Naive B cell (primary cell): Measurements from ENCODE around the gene ARHGAP42. TPM values are rescaled to one million over a fixed set of nuclear protein-coding genes. Genes with fewer than 3 reads are reported as not detected.
"Not testable (repeated sequence)": the region's sequence is repeated elsewhere in the genome, so short reads cannot be mapped to it uniquely, and the experiment has no call there.

Source experiments
- ATAC-seq, 2 donors: fragments of 150-1000 bp; cut with Tn5 transposase; 2 replicates each; pipeline ENCODE4 v1.10.0; 2021; ENCODE audit warnings: low read depth in 2 of 2, mild to moderate bottlenecking in 2 of 2, moderate library complexity in 2 of 2
- DNase-seq: peaks from one replicate; pipeline ENCODE4 v3.0.0; 2022
- H3K27ac Mint-ChIP-seq, 6 donors: one replicate each; pipeline ENCODE4 v1.8.0; 2020 to 2022; ENCODE audit warnings: mild to moderate bottlenecking in 6 of 6, mixed read lengths in 6 of 6, moderate library complexity in 5 of 6, inconsistent platforms in 2 of 6
- H3K27me3 Mint-ChIP-seq, 3 donors: one replicate each; pipeline ENCODE4 v1.8.0; 2021 to 2022; ENCODE audit warnings: mixed read lengths in 3 of 3, mild to moderate bottlenecking in 1 of 3
- H3K36me3 Mint-ChIP-seq, 2 donors: one replicate each; pipeline ENCODE4 v1.8.0; 2020 to 2022; ENCODE audit warnings: mixed read lengths in 2 of 2, inconsistent platforms in 1 of 2, mild to moderate bottlenecking in 1 of 2
- H3K4me1 Mint-ChIP-seq, 3 donors: one replicate each; pipeline ENCODE4 v1.8.0; 2020 to 2022; ENCODE audit warnings: mixed read lengths in 3 of 3, inconsistent platforms in 1 of 3, mild to moderate bottlenecking in 1 of 3, moderate library complexity in 1 of 3
- H3K4me3 Mint-ChIP-seq, 8 donors: one replicate each; pipeline ENCODE4 v1.8.0; 2020 to 2022; ENCODE audit warnings: mild to moderate bottlenecking in 8 of 8, mixed read lengths in 8 of 8, moderate library complexity in 8 of 8, inconsistent platforms in 2 of 8
- H3K9me3 Mint-ChIP-seq, 7 donors: one replicate each; pipeline ENCODE4 v1.8.0; 2020 to 2022; ENCODE audit warnings: mixed read lengths in 7 of 7, mild to moderate bottlenecking in 5 of 7, inconsistent platforms in 2 of 7, moderate library complexity in 1 of 7
- polyA plus RNA-seq, 6 donors: library from polyadenylated mRNA; unstranded; fragments of 300-500 nt; fragmentation: Illumina TruSeq; gene quantifications; one replicate each; pipeline ENCODE4 v1.2.3, GENCODE V29; 2021; ENCODE audit warnings: low read depth in 6 of 6

ARHGAP42 gene, protein sequence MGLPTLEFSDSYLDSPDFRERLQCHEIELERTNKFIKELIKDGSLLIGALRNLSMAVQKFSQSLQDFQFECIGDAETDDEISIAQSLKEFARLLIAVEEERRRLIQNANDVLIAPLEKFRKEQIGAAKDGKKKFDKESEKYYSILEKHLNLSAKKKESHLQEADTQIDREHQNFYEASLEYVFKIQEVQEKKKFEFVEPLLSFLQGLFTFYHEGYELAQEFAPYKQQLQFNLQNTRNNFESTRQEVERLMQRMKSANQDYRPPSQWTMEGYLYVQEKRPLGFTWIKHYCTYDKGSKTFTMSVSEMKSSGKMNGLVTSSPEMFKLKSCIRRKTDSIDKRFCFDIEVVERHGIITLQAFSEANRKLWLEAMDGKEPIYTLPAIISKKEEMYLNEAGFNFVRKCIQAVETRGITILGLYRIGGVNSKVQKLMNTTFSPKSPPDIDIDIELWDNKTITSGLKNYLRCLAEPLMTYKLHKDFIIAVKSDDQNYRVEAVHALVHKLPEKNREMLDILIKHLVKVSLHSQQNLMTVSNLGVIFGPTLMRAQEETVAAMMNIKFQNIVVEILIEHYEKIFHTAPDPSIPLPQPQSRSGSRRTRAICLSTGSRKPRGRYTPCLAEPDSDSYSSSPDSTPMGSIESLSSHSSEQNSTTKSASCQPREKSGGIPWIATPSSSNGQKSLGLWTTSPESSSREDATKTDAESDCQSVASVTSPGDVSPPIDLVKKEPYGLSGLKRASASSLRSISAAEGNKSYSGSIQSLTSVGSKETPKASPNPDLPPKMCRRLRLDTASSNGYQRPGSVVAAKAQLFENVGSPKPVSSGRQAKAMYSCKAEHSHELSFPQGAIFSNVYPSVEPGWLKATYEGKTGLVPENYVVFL
- polyA plus RNA-seq, result 1 to 10 TPM; 1.4 to 3.0 (median 1.9) TPM

DNA sequence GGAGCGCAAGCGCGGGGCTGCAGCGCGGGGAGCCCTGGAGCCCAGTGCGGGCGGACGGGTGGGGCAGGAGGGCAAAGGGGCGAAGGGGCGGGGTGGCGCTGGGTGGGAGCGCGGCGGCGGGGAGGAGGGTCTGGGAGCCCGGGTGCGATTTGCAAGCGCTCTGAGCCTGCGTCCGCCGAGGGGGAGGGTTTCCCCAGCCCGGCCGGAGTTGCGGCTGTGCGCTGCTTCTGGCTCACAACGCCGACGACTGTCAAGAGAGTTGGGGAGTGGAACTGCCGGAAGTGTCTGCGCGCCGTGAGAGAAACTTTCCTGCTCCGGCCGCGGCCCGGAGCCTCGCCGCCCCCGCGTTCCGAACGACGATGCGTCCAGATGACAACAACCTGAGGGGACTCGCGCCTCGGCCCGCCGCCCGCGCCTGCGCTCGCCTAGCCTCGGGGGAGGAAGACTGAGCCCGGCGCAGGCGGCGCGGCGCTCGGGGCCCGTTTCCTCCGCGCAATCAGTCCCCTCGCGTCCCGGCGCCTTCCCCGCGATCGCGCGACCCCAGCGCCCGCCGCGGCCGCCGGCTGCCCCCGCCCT lies at the start of gene ARHGAP42:
Gene ARHGAP42, plus strand, starts transcription at position 235 of the 576 bp plus-strand sequence. CDS start 391 bp downstream, outside the sequence.
- Mint-ChIP-seq H3K4me1 (peaks cover 43 to 62% (median 43%) of the 10 kb centered on the region in 3 donors), H3K9me3 (no peaks in the 10 kb centered on the region), H3K36me3 (no peaks in the 10 kb centered on the region), H3K27me3 (no peaks in the 10 kb centered on the region), H3K4me3 (peak within 1 kb of the TSS; percentile 96 to 100 (median 99)), H3K27ac (peak within 1 kb of the TSS; percentile 86 to 98 (median 94))
- peak; percentile 72 for DNase-seq
- ATAC-seq, result peak; percentile 70 to 74

DNA sequence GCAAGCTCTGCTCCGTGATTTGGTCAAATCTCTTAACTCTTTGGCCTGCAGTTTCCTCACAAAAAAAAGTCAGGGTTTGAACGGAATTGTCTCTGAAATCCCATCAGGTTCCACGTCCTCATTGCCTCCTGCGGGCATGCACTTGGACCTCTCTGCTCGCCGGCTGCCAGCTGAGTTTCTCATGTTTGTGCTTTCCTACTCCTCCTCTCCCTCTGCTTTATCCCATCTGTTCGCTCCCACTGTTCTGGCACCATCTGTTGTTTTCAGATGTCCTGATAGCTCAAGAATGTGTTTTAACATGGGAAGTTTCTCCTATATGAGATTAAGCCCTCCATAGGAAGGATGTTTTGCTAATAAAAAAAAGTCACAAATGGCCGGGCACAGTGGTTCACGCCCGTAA lies 49.4 kb upstream of the ARHGAP42 start:
- H3K4me3 Mint-ChIP-seq, result no peak overlapping the region
- H3K36me3 Mint-ChIP-seq, result peaks cover 0 to 3% of the 10 kb centered on the region in 2 donors
- DNase-seq (no peak), ATAC-seq (no peak)
- H3K27me3 Mint-ChIP-seq, result peaks cover 23 to 41% (median 23%) of the 10 kb centered on the region in 3 donors
- H3K27ac Mint-ChIP-seq, result no peak overlapping the region
- no peaks in the 10 kb centered on the region for H3K4me1 Mint-ChIP-seq
- peaks cover 0 to 6% (median 2%) of the 10 kb centered on the region in 7 donors for H3K9me3 Mint-ChIP-seq

DNA sequence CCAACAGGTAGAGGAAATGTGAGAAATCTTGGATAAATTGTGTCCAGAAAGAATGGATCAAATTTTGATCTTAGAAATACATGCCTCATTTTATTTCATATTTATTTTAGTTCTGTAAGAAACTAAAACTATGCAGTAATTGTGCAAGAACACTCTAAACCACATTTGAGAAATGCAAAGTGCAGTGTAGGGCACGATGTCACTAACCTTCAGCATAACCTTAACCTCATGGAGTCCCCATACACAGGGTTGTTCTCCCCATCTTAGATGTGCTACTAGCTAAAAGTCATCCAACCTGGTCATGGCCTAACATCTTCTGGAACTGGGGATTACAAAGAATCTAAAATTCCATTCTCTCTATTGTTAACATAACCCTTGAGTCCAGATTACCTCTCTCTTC lies 48.4 kb upstream of the ARHGAP42 start:
- no peaks in the 10 kb centered on the region for H3K4me1 Mint-ChIP-seq
- no peak for ATAC-seq

DNA sequence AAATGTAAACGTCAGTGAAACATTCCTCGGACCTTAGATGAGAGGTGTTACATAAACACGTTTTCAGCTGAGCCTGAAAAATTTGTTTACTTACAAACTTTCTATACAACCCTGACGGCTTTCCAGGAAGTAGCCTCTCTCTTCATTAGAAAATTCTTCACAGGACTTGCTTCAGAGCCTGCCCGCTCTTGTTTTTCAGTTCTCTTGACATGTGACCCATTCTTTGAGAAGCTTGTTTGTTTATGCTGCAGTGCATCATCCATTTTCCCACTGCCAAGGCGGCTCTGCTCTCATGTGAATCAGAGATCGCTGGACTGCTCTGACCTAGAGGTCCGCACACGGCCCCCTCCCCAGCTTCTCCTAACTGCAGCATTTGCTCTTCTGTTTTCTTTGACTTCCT lies 47.9 kb upstream of the ARHGAP42 start:
- Mint-ChIP-seq H3K4me1 (no peaks in the 10 kb centered on the region), H3K27me3 (peaks cover 19 to 43% (median 23%) of the 10 kb centered on the region in 3 donors), H3K9me3 (peaks cover 0 to 6% (median 2%) of the 10 kb centered on the region in 7 donors), H3K4me3 (no peak overlapping the region), H3K36me3 (peaks cover 0 to 3% of the 10 kb centered on the region in 2 donors), H3K27ac (peak overlapping the region in 1 of 6 donors; percentile 73)
- no peak for DNase-seq
- ATAC-seq, result no peak

More for the DNA sequence above, 48.4 kb upstream of the ARHGAP42 start:
- peaks cover 0 to 6% (median 2%) of the 10 kb centered on the region in 7 donors for H3K9me3 Mint-ChIP-seq
- peaks cover 0 to 3% of the 10 kb centered on the region in 2 donors for H3K36me3 Mint-ChIP-seq
- peaks cover 23 to 41% (median 28%) of the 10 kb centered on the region in 3 donors for H3K27me3 Mint-ChIP-seq
- DNase-seq, result no peak
- H3K27ac Mint-ChIP-seq, result no peak overlapping the region
- H3K4me3 Mint-ChIP-seq, result no peak overlapping the region

DNA sequence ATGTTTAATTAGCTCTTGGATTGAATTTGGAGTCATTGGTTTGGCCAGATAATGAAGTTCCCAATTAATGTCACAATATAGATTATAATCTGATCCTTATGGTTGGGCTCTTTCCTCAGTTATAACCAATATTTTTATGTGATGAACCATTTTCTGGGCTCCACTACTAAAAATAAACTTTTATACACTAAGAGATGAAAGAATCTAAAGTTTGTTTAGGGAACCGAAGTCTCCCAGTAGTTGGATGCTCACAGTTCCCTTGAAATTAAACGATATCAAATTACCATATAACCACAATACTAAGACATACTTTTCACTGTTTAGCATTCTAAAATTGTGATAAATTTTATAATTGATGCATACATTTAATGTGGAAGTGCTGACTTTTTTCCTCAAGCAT lies 47.0 kb upstream of the ARHGAP42 start:
- Mint-ChIP-seq H3K27me3 (peaks cover 14 to 47% (median 22%) of the 10 kb centered on the region in 3 donors), H3K36me3 (peaks cover 0 to under 1% of the 10 kb centered on the region in 2 donors), H3K4me1 (no peaks in the 10 kb centered on the region), H3K9me3 (peaks cover 0 to 6% (median 2%) of the 10 kb centered on the region in 7 donors), H3K27ac (no peak overlapping the region), H3K4me3 (no peak overlapping the region)
- DNase-seq (no peak), ATAC-seq (no peak)

DNA sequence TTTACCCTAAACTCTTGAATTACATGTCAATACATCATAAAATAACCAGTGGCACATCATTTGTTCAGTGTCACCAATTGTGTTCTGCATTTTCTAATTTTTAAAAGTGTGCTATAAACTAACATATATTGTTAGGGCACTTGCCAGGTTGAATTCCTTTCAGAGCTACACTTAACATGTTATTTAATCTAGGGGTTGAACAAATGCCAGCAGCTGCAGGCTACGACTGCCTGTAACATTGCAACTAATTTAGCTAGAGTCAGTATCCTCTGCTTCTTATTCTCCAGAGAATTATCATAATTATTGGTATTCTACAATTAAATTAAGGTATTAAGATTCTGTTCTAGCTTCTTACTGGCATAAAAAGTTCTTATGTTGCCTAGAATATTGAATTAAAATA lies 46.4 kb upstream of the ARHGAP42 start:
- peak overlapping the region in 1 of 6 donors; percentile 44 for H3K27ac Mint-ChIP-seq
- H3K4me1 Mint-ChIP-seq, result peaks cover 0 to 3% (median 0%) of the 10 kb centered on the region in 3 donors
- DNase-seq, result no peak
- peaks cover 0 to 6% (median 2%) of the 10 kb centered on the region in 7 donors for H3K9me3 Mint-ChIP-seq
- no peak for ATAC-seq
- H3K36me3 Mint-ChIP-seq, result no peaks in the 10 kb centered on the region
- H3K27me3 Mint-ChIP-seq, result peaks cover 13 to 48% (median 25%) of the 10 kb centered on the region in 3 donors
- H3K4me3 Mint-ChIP-seq, result no peak overlapping the region

DNA sequence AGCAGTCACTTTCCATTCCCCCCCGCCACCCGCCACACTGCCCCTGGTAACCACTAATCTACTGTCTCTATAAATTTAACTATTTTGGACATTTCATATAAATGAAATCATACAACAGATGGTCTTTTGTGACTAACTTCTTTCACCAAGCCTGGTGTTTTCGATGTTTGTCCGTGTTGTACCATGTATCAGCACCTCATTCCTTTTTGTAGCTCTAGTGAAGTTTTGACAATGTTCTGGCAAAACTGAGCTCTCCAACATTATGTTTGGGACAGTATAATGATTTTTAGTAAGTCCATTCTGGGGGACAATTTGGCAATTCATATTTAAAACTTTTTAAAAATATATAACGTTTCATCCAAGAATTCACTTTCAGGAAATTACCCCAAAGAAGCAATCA lies 45.6 kb upstream of the ARHGAP42 start:
- peaks cover 5 to 11% (median 5%) of the 10 kb centered on the region in 3 donors for H3K4me1 Mint-ChIP-seq
- no peak for DNase-seq
- H3K36me3 Mint-ChIP-seq, result no peaks in the 10 kb centered on the region
- ATAC-seq, result no peak
- H3K9me3 Mint-ChIP-seq, result peaks cover 0 to 6% (median 4%) of the 10 kb centered on the region in 7 donors
- no peak overlapping the region for H3K27ac Mint-ChIP-seq
- no peak overlapping the region for H3K4me3 Mint-ChIP-seq
- H3K27me3 Mint-ChIP-seq, result peaks cover 17 to 51% (median 33%) of the 10 kb centered on the region in 3 donors

DNA sequence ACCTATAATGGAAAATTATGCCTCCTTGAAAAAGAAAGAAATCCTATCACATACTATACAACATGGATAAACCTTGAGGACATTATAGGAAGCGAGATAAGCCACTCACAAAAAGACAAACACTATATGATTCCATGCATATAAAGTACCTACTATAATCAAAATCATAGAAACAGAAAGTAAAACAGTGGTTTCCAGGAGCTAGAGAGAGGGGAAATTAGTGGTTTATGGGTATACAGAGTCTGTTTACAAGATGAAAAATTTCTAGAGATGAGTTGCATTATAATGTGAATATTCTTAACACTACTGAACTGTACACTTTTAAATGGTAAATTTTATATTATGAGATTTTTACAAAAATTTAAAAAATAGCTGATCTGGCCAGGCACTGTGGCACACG lies 40.5 kb upstream of the ARHGAP42 start:
- Mint-ChIP-seq H3K36me3 (no peaks in the 10 kb centered on the region), H3K4me3 (no peak overlapping the region), H3K9me3 (peaks cover 4 to 21% (median 7%) of the 10 kb centered on the region in 7 donors), H3K4me1 (peaks cover 6 to 12% (median 7%) of the 10 kb centered on the region in 3 donors), H3K27me3 (peaks cover 29 to 70% (median 51%) of the 10 kb centered on the region in 3 donors), H3K27ac (no peak overlapping the region)
- ATAC-seq (peak; percentile 25 to 38), DNase-seq (no peak)

DNA sequence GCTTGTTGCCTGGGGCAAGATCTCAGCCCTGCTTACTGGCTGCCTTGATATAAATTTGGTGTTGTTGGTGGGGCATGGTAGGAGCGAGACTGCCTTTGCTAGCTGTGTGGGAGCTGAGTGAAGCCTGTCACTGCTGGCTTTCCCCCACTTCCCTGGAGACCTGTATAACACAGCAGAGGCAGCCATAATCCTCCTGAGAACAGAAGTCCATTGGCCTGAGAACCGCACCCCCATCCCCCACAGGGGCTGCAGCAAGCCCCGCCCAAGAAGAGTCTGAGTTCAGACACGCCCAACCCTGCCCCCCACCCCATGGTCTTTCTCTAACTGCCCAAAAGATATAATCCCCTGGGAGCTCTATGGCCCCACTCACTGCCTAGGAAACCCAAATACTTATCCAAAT lies 39.2 kb upstream of the ARHGAP42 start:
- Mint-ChIP-seq H3K4me3 (no peak overlapping the region), H3K36me3 (no peaks in the 10 kb centered on the region), H3K9me3 (peaks cover 4 to 21% (median 10%) of the 10 kb centered on the region in 7 donors), H3K4me1 (peaks cover 6 to 12% (median 7%) of the 10 kb centered on the region in 3 donors), H3K27me3 (peaks cover 24 to 61% (median 59%) of the 10 kb centered on the region in 3 donors), H3K27ac (no peak overlapping the region)
- DNase-seq (no peak), ATAC-seq (no peak)

DNA sequence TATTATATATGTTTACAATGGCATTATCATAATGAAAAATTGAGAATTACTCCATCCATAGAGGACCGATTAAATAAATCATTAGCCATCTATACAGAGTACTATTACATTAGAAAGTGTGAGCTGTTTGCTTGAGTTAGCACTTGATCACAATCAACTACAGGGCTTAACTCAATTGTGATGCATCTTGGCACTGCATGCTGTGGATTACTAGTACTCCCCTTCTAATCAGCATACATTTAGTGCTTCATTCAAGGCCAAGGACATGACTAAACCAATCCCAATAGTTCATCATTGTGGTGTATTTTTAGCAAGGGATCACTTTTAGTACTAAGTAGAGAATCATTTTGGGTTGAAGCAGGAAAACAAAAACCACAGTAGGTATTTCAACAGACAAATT lies 23.5 kb upstream of the ARHGAP42 start:
- H3K9me3 Mint-ChIP-seq, result no peaks in the 10 kb centered on the region
- H3K27me3 Mint-ChIP-seq, result peaks cover 0 to 12% (median 7%) of the 10 kb centered on the region in 3 donors
- H3K4me3 Mint-ChIP-seq, result no peak overlapping the region
- no peak for ATAC-seq
- no peak for DNase-seq
- H3K27ac Mint-ChIP-seq, result no peak overlapping the region
- H3K4me1 Mint-ChIP-seq, result peaks cover 0 to 5% (median 3%) of the 10 kb centered on the region in 3 donors
- H3K36me3 Mint-ChIP-seq, result no peaks in the 10 kb centered on the region

DNA sequence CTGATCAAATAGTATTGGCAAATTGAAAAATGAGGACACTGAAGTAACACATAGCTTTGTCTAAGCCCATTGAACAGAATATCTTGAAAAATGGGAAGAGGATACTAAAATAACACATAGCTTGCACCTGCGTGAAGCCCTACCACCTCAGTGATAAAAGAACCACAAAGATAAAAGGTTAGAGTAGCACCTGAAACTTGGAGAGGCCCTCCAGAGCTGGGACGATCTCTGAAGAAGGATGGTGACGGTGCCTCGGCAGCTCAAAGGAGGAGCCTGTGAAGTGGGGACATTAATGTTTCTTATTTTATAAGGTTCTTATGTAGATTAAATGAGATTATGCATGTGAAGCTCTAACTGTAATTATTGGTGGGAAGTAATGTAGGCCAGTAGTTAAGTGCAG lies 23.1 kb upstream of the ARHGAP42 start:
- peaks cover 0 to 12% (median 7%) of the 10 kb centered on the region in 3 donors for H3K27me3 Mint-ChIP-seq
- DNase-seq, result no peak
- peaks cover 0 to 5% (median 3%) of the 10 kb centered on the region in 3 donors for H3K4me1 Mint-ChIP-seq
- no peak for ATAC-seq
- no peak overlapping the region for H3K4me3 Mint-ChIP-seq
- no peaks in the 10 kb centered on the region for H3K36me3 Mint-ChIP-seq
- H3K27ac Mint-ChIP-seq, result no peak overlapping the region
- H3K9me3 Mint-ChIP-seq, result no peaks in the 10 kb centered on the region

DNA sequence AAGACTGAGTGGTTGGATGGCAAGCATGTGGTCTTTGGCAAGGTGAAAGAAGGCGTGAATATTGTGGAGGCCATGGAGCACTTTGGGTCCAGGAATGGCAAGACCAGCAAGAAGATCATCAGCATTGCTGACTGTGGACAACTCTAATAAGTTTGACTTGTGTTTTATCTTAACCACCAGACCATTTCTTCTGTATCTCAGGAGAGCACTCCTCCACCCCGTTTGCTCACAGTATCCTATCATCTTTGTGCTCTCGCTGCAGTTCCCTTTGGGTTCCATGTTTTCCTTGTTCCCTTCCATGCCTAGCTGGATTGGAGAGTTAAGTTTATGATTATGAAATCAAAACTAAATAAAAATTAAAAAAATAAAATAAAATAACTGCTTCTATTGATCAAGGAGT lies 20.3 kb upstream of the ARHGAP42 start:
- not testable (repeated sequence) for DNase-seq, H3K4me3 Mint-ChIP-seq, H3K36me3 Mint-ChIP-seq, H3K9me3 Mint-ChIP-seq, ATAC-seq, H3K27ac Mint-ChIP-seq, H3K4me1 Mint-ChIP-seq
- peaks cover 0 to 25% (median 11%) of the 10 kb centered on the region in 3 donors for H3K27me3 Mint-ChIP-seq

DNA sequence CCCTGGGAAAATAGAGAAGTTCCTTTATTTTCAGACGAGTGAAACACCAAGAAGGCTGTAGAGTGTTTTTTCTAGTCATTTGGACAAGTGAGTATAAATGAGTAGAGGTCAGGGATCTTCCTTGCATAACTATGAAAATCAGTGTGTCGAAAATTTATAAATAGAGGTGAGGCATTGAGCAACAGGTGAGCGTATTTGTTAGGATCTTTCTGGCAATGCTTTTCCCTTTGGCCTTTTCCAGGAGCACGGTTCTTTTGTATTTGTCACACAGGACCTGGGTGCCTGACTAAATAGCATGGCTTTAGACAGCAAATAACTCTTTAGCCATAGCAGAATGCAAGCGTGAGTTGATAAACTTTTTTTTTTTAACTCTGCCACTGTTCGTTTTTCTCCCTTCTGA lies 19.6 kb upstream of the ARHGAP42 start:
- no peak overlapping the region for H3K27ac Mint-ChIP-seq
- H3K27me3 Mint-ChIP-seq, result peaks cover 0 to 25% (median 11%) of the 10 kb centered on the region in 3 donors
- H3K36me3 Mint-ChIP-seq, result no peaks in the 10 kb centered on the region
- peaks cover 0 to 5% (median 3%) of the 10 kb centered on the region in 3 donors for H3K4me1 Mint-ChIP-seq
- DNase-seq (no peak), ATAC-seq (no peak)
- no peak overlapping the region for H3K4me3 Mint-ChIP-seq
- no peaks in the 10 kb centered on the region for H3K9me3 Mint-ChIP-seq
